SIG-M5 treated with dmso at 0.1 percent for 504 hours (cell line): ENCODE measurements around the gene ANXA5.
"Not testable (repeated sequence)": the region's sequence is repeated elsewhere in the genome, so short reads cannot be mapped to it uniquely, and the experiment has no call there.

ENCODE experiments used
- DNase-seq: peaks from one replicate; lab custom pipeline; 2025; ENCODE audit not compliant: unreplicated experiment; lab: John Stamatoyannopoulos, UW

ANXA5 gene

DNA sequence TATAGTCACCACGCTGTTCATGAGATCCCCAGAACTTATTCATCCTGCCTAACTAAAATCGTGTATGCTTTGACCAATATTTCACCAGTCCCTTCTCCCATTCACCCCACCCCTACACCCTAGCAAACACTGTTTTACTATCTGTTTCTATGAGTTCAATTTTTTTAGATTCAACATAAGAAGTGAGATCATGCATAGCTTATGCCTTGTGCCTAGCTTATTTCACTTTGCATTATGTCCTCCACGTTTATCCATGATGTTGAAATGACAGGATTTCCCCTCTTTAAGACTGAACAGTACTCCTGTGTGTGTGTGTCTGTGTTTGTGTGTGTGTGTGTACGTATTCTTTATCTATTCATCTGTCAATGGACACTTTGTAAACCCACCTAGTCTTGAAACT is 16.8 kb downstream of the ANXA5 start:
- DNase-seq = no peak

DNA sequence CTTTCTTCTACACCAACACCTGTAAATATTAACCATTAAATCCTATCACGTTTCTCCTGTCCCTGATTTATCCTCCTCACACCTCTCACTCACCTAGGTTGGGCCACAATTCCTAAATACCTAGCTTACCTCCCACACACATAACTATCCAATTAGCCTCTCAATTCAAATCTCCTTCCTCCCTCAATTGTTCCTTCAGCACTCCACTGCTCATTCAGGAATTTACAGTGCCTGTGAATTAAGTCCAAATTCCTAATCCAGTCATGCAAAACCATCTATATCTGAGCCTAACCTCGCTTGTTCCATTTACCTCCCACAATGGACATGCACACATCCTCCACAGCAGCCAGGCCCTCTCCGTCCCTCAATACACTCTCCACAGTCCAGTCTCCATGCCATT is 17.5 kb downstream of the ANXA5 start:
- DNase-seq = no peak

DNA sequence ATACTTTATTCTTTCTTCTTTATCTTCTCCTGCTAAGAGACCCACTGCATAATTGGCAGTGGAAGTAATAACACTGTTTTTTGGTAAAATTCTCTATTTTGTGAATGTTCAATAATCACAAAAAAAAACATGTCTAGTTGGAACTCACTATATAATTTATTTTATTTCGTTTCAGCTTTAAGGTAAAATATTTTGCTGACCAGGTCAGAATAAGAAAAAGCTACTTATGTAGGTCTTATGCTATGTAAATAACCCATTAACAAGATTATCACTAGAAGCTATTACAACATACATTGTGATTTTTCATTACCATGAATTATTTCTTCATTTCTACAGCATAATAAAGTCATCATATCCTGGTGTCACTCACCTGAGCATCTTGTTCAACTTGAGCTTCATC is 19.3 kb downstream of the ANXA5 start:
- DNase-seq = no peak

DNA sequence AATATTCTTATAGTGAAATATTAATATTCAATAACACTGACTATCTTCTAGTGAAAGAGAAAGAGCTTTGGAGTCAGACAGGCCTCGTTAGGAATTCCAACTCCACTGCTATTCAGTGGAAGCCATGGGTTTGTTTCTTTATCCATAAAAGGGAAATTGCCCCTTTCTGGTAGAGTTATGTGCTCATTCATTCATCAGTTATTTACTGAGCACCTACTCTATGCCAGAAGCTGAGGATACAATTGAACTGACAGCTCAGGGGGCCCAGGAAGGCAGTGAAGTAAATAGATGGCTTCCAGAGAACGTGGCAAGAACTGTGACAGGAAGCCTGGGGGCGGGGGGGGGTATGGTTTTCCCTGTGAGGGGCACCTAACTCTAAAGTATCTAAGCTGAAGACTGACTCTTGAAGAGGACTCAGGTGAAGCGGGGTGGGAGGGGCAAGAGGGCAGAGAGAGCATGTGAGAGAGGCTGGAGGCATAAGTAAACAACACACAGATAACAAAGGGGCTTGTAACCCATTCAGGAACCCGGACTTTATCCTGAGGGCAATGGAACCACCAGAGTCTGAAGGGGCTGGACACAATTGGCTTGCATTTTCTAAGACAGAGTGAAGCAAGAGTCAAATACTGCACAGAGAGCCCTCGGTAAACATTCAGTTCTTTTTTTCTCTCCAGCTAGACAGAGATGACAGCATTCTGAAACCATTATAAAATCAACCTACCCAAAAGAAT is 20.3 kb downstream of the ANXA5 start:
- no peak for DNase-seq

DNA sequence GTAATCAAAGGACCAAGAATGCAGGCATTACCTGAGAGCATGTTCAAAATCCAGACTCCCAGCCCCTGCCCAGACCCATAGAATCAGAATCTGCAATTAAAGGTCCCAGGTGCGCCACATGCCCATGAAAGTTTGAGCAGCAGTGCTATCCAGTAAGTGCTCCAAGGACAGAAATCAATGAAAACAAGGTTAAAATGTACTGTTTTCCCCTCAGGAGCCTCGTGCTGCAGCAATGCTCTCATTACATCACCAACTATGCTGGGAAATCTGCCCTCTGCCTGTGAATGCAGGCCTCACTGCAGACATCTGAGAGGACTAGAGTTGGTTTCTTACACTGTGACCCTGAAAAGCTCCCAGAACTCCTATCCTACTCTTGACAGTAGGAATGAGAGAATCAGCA is 21.1 kb downstream of the ANXA5 start:
- DNase-seq = no peak

DNA sequence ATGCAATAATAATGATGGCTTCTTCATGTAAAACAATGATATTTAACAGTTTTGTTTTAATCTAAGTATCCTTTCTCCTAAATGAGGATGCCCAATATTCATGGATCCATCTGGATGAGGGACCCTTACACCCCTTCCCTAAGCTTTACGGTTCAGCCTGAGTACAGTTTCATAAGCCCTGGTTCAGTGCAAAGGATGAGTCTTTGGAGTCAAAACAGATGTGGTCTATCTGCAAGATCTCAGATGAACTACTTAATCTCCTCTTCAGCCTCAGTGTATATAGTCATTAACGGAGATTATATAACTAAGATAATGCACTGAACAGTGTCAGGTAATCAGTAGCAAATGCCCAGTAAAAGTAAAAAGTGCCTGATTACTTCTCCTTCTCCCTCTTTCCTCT is 22.1 kb downstream of the ANXA5 start:
- no peak for DNase-seq

DNA sequence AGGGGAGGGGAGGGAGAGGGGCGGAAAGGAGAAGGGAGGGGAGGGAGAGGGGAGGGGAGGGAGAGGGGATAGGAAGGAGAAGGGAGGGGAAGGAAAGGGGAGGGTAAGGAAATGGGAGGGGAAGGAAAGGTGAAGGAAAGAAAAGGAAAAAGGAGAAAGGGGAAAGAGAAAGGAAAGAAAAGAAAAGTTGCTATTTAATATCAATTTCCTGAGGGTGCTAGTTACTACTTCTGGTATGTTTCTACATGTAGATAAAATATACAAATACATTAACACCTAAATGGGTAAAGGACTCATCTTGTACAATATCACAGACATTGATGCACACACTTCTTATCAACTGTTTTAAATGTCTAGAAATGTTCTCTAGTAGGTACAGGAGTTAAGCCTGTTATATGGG is 22.6 kb downstream of the ANXA5 start:
- no peak for DNase-seq

DNA sequence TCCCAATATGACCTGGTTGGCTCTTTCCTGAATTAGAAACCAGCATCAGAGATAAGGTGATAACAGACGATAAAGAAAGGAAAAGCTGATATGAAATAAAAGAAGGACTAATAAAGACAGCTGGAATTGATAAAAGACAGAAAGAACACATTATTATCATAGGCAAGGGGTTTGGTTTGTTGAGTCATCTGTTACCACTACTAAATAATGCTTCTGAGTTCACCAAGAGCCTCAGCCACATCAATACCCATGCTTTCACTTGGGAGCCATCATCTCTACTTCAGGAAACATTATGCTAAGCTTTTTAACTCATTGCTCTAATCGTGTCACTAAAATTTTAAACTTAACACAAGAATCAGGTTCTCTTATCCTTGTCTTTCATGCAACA is 27.6 kb downstream of the ANXA5 start:
- DNase-seq = no peak

DNA sequence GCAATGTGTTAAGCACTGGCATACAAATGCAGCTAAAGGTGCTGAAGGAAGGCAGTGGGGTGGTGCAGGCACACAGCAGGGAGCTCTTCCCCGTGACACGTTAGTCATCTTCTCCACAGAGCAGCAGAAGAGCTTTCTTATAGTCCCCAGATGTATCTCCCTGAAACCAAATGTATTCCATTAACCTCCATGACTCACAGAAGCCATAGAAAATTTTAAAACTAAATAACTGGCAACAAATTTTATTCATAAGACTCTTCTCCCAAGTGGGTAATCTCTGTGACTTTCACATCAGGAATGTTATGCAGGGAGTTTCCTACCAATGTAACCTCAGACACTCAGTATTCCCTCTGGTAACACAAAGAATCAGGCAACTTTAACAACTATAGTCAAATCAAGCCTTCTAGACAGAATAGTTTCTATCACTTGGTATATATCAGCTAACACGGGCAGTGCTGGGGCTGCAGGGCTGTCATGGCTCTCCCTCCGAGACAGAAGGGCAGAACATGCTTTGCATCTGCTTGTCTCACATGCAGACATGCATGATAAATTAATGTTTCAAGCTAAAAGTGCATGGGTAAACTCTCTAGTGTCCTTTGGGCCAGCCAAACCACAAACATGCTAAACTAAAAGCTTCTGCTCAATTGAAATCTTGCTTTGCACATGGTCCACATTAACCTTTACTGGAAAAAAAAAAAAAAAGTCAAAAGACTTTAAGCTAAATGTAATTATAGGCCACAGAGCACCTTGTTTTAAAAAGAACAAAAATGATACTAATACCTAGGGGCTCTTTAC is 28.2 kb downstream of the ANXA5 start:
- DNase-seq = no peak

DNA sequence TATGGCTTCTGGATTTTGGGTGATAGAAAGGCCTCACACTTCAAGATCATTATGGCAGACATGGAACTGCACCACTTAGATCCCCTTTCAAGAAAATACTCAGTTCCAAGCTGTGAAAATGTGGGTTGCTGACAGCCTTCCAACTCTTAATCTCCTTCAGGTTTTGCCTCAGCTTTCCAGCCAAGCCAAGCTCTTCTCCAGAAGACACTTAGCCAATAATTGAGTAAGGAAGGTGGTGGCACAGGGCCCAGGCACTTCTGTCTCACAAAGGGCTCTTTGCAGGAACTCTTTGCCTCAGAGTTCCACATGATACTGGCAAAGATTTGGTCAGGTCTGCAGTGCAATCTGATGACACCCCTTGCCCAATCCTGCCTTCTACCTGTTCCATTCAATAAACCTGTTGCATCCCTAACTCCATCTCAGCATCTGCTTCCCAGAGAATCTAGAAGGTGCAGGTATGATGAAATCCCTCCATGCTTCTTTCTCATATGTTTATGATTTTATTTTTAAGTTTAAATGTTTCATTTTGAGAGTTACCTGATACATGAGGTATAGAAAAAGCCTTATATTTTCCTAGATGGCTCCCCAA is 30.6 kb downstream of the ANXA5 start:
- no peak for DNase-seq

DNA sequence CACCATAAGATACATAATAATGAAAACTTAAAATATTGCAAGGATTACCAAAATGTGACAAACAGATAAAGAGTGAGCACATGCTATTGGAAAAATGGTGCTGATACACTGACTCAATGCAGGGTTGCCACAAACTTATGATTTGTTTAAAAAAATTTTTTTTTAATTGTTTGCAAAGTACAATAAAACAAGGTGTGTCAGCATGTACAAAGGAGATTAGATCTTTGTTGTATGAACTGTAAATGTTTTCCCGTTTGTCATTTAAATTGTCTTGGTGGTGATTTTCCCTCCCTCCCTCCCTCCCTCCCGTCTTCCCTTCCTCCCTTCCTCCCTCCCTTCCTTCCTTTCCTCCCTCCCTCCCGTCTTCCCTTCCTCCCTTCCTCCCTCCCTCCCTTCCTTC is 31.4 kb downstream of the ANXA5 start:
- DNase-seq = no peak

DNA sequence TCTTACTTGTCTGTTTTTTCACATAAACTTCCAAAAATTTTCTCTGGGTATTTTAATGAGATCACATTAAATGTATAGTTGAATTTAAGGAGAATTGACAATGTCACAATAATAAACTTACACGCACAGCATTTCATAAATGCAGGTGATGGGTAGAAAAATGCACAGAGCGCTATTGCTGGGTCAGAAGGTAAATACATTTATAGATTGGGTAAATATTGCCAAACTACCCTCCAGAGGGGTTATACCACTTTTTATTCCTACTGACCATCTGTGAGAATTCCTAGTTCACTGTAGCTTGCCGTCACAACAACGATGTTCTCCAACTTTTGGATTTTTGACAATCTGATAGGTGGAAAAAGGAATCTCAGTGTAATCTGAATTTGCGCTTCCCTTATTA is 34.6 kb downstream of the ANXA5 start:
- DNase-seq = no peak

DNA sequence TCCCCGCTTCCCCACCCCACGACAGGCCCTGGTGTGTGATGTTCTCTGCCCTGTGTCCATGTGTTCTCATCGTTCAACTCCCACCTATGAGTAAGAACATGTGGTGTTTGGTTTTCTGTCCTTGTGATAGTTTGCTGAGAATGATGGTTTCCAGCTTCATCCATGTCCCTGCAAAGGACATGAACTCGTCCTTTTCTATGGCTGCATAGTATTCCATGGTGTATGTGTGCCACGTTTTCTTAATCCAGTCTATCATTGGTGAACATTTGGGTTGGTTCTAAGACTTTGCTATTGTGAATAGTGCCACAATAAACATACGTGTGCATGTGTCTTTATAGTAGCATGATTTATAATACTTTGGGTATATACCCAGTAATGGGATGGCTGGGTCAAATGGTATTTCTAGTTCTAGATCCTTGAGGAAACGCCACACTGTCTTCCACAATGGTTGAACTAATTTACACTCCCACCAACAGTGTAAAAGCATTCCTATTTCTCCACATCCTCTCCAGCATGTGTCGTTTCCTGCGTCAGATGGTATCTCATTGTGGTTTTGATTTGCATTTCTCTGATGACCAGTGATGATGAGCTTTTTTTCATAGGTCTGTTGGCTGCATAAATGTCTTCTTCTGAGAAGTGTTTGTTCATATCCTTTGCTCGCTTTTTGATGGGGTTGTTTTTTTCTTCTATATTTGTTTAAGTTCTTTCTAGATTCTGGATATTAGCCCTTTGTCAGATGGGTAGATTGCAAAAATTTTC is 36.4 kb downstream of the ANXA5 start:
- not testable (repeated sequence) for DNase-seq

DNA sequence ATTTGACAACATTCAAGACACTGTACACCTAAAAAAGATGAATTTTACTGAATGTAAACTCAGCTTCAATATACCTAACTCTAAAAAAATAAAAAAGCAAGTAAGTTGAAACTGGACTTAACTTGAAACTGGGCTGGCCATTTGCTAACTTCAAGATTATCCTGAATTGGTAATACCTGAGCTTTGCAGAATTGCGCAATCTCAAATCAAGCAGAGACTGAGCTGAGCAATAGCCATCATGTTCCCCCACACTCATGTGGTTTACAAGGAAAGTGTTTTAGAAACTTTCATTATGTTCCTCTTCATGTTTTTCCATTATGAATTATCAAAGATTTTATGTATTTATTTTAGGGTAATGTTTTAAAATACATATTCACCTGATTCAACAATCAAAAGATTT is 38.7 kb downstream of the ANXA5 start:
- no peak for DNase-seq

DNA sequence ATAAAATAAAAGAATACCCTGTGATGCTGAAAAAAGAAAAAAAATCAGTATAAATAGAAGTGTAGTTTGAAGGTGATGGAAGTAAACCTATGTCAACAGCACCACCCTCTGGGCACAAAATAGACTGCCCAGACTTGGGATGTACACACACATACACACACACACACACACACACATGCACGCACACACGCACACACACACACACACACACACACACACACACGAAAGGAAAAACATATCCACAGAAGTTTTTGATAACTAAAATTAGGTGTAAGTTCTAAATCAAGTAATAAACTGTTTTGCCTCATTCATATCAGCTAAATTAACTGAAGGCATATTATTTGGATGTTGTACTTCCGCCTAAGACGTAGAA is 40.5 kb downstream of the ANXA5 start:
- DNase-seq = peak; percentile 41

DNA sequence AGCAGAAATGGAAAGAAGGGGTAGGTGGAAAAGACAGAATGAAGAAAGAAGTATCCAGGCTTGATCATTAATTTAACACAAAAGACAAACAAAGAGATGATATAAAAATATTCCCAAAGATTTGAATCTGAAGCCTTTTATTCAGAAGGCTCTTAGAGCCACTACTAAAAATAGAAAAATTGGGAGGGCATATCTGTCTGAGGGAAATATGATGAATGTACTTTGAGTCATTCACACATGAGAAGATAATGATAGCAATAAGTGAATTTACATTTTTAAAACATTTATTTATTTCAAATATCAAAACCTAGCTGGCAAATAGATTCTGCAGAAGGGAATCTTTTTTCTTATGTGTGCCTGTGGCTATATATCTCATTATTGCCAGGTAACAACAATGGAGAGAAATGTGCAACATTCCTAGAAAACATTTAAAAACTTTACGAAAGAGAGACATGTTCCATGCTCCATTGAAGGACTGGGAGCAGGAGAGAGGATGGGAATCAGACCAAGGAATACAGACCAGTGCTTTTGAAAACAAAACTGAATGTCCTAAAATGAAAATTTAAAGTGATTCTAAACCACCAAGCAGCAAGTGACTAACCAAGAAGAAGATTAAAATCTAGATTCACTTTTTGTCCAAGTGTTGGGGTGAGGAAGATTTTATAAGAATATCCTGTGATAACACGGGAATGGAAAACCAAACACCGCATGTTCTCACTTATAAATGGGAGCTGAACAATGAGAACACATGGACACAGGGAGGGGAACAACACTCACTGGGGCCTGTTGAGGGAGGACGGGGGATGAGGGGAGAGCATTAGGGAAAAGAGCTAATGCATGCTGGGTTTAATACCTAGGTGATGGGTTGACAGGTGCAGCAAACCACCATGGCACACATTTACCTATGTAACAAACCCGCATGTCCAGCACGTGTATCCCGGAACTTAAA is 41.2 kb downstream of the ANXA5 start:
- no peak for DNase-seq

DNA sequence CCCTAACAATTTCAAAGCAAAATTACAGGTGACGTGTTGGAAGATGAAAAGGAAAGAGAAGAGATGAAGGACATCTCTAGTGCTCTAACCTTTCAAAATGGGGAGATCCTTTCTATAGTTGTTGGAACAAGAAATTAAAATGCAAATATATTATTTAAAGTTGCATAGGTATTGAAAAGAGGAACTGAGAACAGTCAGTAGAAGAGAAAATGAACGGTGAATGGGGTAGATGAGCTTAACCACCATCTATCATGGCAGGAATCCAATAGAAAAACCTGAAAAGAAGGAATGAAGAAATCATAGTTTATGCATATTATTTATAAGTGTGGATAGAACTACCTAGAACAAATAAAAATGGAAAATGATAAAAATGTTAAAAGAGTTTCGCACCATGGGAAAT is 42.0 kb downstream of the ANXA5 start:
- DNase-seq = no peak

DNA sequence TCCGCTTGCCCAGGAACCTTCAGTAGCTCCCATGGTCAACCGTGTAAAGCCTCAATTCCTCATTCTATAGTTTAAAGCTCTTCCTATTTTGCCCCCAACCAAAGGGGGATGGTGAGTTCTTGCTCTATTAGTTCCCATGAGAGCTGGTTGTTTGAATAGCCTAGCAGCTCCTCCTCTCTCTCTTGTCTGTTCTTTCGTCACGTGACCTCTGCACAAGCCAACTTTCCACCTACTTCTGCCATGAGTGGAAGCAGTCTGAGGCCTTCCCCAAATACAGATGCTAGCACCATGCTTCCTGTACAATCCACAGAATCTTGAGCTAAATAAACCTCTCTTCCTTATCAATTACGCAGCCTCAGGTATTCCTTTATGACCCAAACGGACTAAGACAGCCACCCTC is 42.8 kb downstream of the ANXA5 start:
- DNase-seq = no peak

DNA sequence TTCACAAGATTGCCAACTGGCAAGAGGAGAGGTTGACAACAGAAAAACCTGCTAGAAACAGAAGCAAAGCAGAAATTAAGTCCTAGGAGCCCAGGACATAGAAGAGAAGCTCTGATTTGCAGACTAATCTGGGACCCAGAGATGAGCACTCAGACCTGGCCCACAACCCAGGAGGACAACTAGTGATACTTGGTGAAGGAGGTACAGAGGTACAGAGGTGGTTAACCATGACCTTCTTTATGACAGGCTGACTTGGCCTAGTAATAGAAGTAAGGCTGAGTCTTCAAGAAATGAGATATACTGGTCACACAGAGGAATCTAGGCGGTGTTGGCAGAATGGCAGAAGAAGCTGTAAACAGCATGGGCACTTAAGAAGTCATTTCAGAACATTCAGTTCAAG is 43.6 kb downstream of the ANXA5 start:
- no peak for DNase-seq

DNA sequence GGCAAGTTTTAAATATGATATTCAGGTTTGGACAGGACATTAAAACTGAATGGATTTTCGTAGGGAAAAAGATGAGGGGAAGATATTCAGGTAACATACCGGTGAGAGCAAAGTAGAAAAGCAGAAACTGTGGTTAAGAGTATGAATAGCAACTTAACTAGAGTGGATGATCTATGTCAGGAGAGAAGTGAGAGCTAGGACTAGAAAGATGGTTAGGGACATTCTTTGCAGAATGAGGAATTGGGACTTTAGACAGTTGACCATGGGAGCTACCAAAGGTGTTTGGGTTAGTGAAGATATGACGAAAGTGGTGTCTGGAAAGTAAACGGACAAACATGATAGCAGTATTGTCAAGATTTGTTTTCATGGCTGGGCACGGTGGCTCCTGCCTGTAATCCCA is 45.2 kb downstream of the ANXA5 start:
- peak; percentile 7 for DNase-seq

DNA sequence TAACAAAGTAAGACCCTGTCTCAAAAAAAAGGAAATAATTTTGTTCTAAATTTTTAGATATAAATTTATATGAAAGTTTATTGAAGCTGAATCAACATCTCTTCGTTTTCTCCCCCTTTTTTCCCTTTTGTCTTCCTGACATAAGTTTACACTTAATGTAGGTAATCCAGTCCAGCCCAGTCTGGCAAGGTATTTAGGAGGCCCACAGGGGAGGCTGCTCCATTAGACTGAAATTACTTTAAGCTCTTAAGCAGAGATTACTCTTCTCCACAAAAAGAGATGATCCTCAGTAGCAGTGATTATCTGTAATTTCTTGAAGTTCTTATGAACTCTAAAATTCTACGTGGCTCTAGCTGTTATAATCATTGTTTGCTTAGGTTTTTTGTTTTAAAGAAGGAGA is 46.0 kb downstream of the ANXA5 start:
- DNase-seq = no peak
